Activated gamma-delta T cell treated with Interleukin-2 at 50 U/mL for 16 hours (primary cell): ENCODE data around the gene STARD13.

Source experiments
- DNase-seq: peaks from one replicate; pipeline ENCODE4 v3.0.0-alpha.2; 2020

Gene STARD13

GRCh38 chr13:33218020-33218419, 67.5 kb downstream of the STARD13 start:
- DNase-seq, result no peak

- DNase-seq, result no peak
Observed at GRCh38 chr13:33217256-33217655, 68.3 kb downstream of the STARD13 start.

- no peak for DNase-seq
Observed at GRCh38 chr13:33213797-33214196, 71.8 kb downstream of the STARD13 start.

GRCh38 chr13:33213024-33213768, 72.4 kb downstream of the STARD13 start:
- no peak for DNase-seq

- no peak for DNase-seq
Observed at GRCh38 chr13:33212396-33212795, 73.2 kb downstream of the STARD13 start.

- DNase-seq, result no peak
Observed at GRCh38 chr13:33210090-33210489, 75.5 kb downstream of the STARD13 start.

- DNase-seq, result no peak
Observed at GRCh38 chr13:33208290-33209220, 77.0 kb downstream of the STARD13 start.

- no peak for DNase-seq
Observed at GRCh38 chr13:33207615-33207961, 78.0 kb downstream of the STARD13 start.

GRCh38 chr13:33206945-33207614, 78.5 kb downstream of the STARD13 start:
- DNase-seq, result no peak

GRCh38 chr13:33206425-33206824, 79.1 kb downstream of the STARD13 start:
- DNase-seq, result no peak

GRCh38 chr13:33205804-33206221, 79.7 kb downstream of the STARD13 start:
- DNase-seq, result no peak

- no peak for DNase-seq
Observed at GRCh38 chr13:33205224-33205623, 80.3 kb downstream of the STARD13 start.

GRCh38 chr13:33204130-33204927, 81.2 kb downstream of the STARD13 start:
- DNase-seq, result no peak

- DNase-seq, result no peak
Observed at GRCh38 chr13:33202644-33203169, 82.8 kb downstream of the STARD13 start.

GRCh38 chr13:33201659-33202058, 83.9 kb downstream of the STARD13 start:
- no peak for DNase-seq

GRCh38 chr13:33199289-33199850, 86.2 kb downstream of the STARD13 start:
- no peak for DNase-seq

- no peak for DNase-seq
Observed at GRCh38 chr13:33197541-33197971, 88.0 kb downstream of the STARD13 start.

GRCh38 chr13:33196767-33197166, 88.8 kb downstream of the STARD13 start:
- DNase-seq, result no peak

GRCh38 chr13:33195693-33196464, 89.7 kb downstream of the STARD13 start:
- no peak for DNase-seq

- DNase-seq, result no peak
Observed at GRCh38 chr13:33194820-33195692, 90.5 kb downstream of the STARD13 start.
